GM20000 (cell line): Measurements from ENCODE around the gene BBS9.
"Not testable (repeated sequence)": the region's sequence is repeated elsewhere in the genome, so short reads cannot be mapped to it uniquely, and the experiment has no call there.

Source experiments
- DNase-seq: peaks from one replicate; pipeline ENCODE4 v3.0.0; 2012; ENCODE audit warnings: low spot score
- CTCF ChIP-seq: IDR thresholded peaks from 2 replicates; pipeline ENCODE4 v1.5.1; 2012; ENCODE audit warnings: mild to moderate bottlenecking, control low read depth; ENCODE audit errors: extremely low read depth, missing control alignments

The BBS9 gene

GRCh38 chr7:33459340-33459751, 330.0 kb downstream of the BBS9 start:
- no peak for TF ChIP-seq CTCF
- DNase-seq, result no peak

GRCh38 chr7:33463131-33463530, 333.8 kb downstream of the BBS9 start:
- DNase-seq, result no peak

GRCh38 chr7:33466203-33466602, 336.8 kb downstream of the BBS9 start:
- TF ChIP-seq CTCF, result no peak
- no peak for DNase-seq

More at GRCh38 chr7:33463131-33463530, 333.8 kb downstream of the BBS9 start:
- TF ChIP-seq CTCF, result no peak

GRCh38 chr7:33471636-33472242, 342.4 kb downstream of the BBS9 start:
- no peak for TF ChIP-seq CTCF
- DNase-seq, result no peak

- TF ChIP-seq CTCF, result no peak
- no peak for DNase-seq
Observed at GRCh38 chr7:33472348-33473025, 343.1 kb downstream of the BBS9 start.

GRCh38 chr7:33477719-33478480, 348.5 kb downstream of the BBS9 start:
- no peak for TF ChIP-seq CTCF
- DNase-seq, result no peak

- not testable (repeated sequence) for DNase-seq
Observed at GRCh38 chr7:33484476-33484875, 355.1 kb downstream of the BBS9 start.
